CD4-positive, alpha-beta memory T cell (primary cell): ENCODE measurements around the gene PPP1R13B. TPM values are rescaled to one million over a fixed set of nuclear protein-coding genes. Genes with fewer than 3 reads are reported as not detected.

Experiments used
- CTCF ChIA-PET: fragments of 350-600 bp; sonication (Branson Sonifier 250); formaldehyde crosslinking; loops from one replicate; lab custom pipeline; 2021; ENCODE audit warnings: inconsistent platforms; ENCODE audit not compliant: partially characterized antibody; lab: Charles Lee
- POLR2A ChIA-PET: fragments of 350-600 bp; sonication (Branson Sonifier 250); formaldehyde crosslinking; loops from one replicate; lab custom pipeline; 2021; ENCODE audit not compliant: partially characterized antibody; lab: Charles Lee
- DNase-seq, 5 donors: peaks; one replicate each; pipeline versions ENCODE4 v3.0.0 to v3.0.0-alpha.2; 2020 to 2022; ENCODE audit warnings: mixed read lengths in 1 of 5
- H3K27ac ChIP-seq: one replicate; pipeline ENCODE4 v1.7.0; 2013; ENCODE audit warnings: low read depth, low read length
- H3K27me3 ChIP-seq: 2 replicates; pipeline ENCODE4 v1.7.0; 2013; ENCODE audit warnings: mild to moderate bottlenecking, low read length, moderate library complexity; ENCODE audit not compliant: insufficient read depth
- H3K36me3 ChIP-seq: 2 replicates; pipeline ENCODE4 v1.7.0; 2013; ENCODE audit warnings: mild to moderate bottlenecking, low read length, moderate library complexity; ENCODE audit not compliant: insufficient read depth
- H3K4me1 ChIP-seq: 2 replicates; pipeline ENCODE4 v1.7.0; 2013; ENCODE audit warnings: mild to moderate bottlenecking, low read length, moderate library complexity; ENCODE audit not compliant: insufficient read depth
- H3K4me3 ChIP-seq, 2 donors: one replicate each; pipeline ENCODE4 v1.7.0; 2013; ENCODE audit warnings: low read length in 2 of 2, mild to moderate bottlenecking in 1 of 2
- H3K9me3 ChIP-seq, 2 donors: one replicate each; pipeline ENCODE4 v1.7.0; 2013; ENCODE audit warnings: low read length in 2 of 2, control low read depth in 1 of 2; ENCODE audit not compliant: control insufficient read depth in 1 of 2
- H3K27ac Mint-ChIP-seq, 7 donors: one replicate each; pipeline ENCODE4 v1.8.0; 2020 to 2021; ENCODE audit warnings: mixed read lengths in 7 of 7, mild to moderate bottlenecking in 6 of 7, inconsistent platforms in 3 of 7, moderate library complexity in 3 of 7
- H3K27me3 Mint-ChIP-seq, 2 donors: one replicate each; pipeline ENCODE4 v1.8.0; 2020 to 2021; ENCODE audit warnings: mixed read lengths in 2 of 2
- H3K36me3 Mint-ChIP-seq, 2 donors: one replicate each; pipeline ENCODE4 v1.8.0; 2020 to 2021; ENCODE audit warnings: mixed read lengths in 2 of 2, inconsistent platforms in 1 of 2, mild to moderate bottlenecking in 1 of 2
- H3K4me1 Mint-ChIP-seq, 4 donors: one replicate each; pipeline ENCODE4 v1.8.0; 2020 to 2021; ENCODE audit warnings: mixed read lengths in 4 of 4, mild to moderate bottlenecking in 1 of 4
- H3K4me3 Mint-ChIP-seq, 8 donors: one replicate each; pipeline ENCODE4 v1.8.0; 2020 to 2021; ENCODE audit warnings: mixed read lengths in 8 of 8, mild to moderate bottlenecking in 7 of 8, moderate library complexity in 6 of 8, inconsistent platforms in 3 of 8
- H3K9me3 Mint-ChIP-seq, 8 donors: one replicate each; pipeline ENCODE4 v1.8.0; 2020 to 2021; ENCODE audit warnings: mixed read lengths in 8 of 8, mild to moderate bottlenecking in 5 of 8, inconsistent platforms in 3 of 8, moderate library complexity in 1 of 8
- intact Hi-C: fragments of 100-400 bp; cut with micrococcal nuclease; formaldehyde crosslinking; loops from one replicate; pipeline ENCODE4 v1.15.1; 2023
- polyA plus RNA-seq, 2 donors: library from polyadenylated mRNA; unstranded; fragments of 300-500 nt; fragmentation: Illumina TruSeq; gene quantifications; one replicate each; pipeline ENCODE4 v1.2.3, GENCODE V29; 2021
- total RNA-seq, 2 experiments: library from RNA; stranded (reverse); gene quantifications; one replicate each; pipeline ENCODE4 v1.2.3, GENCODE V29; 2021

The PPP1R13B gene
- total and polyA plus RNA-seq, 4 experiments from 2014 or later, result 0.72 to 30.5 (median 15.7) TPM

DNA sequence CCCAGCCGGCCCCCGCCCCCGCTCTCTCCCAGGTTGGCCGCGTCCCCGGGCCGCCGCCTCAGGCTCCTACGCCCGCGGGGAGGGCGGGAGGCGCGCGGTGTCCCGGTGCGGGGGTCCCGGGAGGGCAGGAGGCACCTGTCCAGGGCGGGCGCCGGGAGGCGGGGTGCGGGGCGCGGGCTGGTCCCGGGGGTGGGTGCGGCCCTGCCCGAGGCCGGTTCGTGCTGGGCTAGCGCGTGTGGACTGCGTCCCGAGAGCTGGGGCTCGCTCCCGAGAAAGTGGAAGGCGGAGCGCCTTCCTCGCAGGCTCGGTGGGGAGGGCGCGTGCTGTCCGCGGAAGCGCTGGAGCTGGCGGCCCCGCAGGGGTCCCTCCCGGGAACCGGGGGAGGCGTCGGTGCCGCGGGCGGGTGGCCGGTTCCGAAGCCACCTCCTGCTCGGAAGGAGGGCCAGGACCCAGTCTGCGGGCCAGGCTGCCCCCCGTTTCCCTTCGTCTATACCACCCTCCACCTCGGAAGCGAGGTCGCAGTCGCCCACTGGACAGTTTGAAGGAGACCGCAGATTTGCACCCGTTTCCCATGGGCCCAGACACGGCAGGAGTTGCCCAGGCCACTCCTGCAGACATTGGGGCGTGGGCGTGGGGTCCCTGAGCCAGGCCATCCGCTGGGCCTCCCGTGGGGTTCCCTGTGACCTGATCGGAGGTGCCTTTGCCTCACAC lies 131.1 kb downstream of the PPP1R13B start:
- Histone ChIP-seq H3K27ac (no peak overlapping the region), H3K4me3 (peak overlapping the region in 1 of 2 donors; percentile 49), H3K27me3 (no peaks in the 10 kb centered on the region), H3K36me3 (no peaks in the 10 kb centered on the region), H3K4me1 (peaks cover 21% of the 10 kb centered on the region), H3K9me3 (no peaks in the 10 kb centered on the region)
- peak overlapping the region in 2 of 7 donors; percentile 8 to 64 for H3K27ac Mint-ChIP-seq
- no peak for DNase-seq
- intact Hi-C loops, result loop anchor here (5.0 kb wide), 1 partner anchor 1306 kb away; the partner anchor contains the start of gene CDCA4
- H3K4me1 Mint-ChIP-seq, result peaks cover 17 to 70% (median 36%) of the 10 kb centered on the region in 4 donors
- H3K4me3 Mint-ChIP-seq, result peak overlapping the region; percentile 78 to 84 (median 80)
- peaks cover 0 to 3% of the 10 kb centered on the region in 2 donors for H3K36me3 Mint-ChIP-seq
- CTCF ChIA-PET, result no interaction called here
- H3K27me3 Mint-ChIP-seq, result no peaks in the 10 kb centered on the region
- POLR2A ChIA-PET, result interaction anchor here (1.0 to 1.7 kb wide), 9 partner anchors 10 to 382 kb away, joined by 3 to 7 read pairs (median 4); partner anchors contain the start of genes BAG5, COA8 and EIF5
- no peaks in the 10 kb centered on the region for H3K9me3 Mint-ChIP-seq

DNA sequence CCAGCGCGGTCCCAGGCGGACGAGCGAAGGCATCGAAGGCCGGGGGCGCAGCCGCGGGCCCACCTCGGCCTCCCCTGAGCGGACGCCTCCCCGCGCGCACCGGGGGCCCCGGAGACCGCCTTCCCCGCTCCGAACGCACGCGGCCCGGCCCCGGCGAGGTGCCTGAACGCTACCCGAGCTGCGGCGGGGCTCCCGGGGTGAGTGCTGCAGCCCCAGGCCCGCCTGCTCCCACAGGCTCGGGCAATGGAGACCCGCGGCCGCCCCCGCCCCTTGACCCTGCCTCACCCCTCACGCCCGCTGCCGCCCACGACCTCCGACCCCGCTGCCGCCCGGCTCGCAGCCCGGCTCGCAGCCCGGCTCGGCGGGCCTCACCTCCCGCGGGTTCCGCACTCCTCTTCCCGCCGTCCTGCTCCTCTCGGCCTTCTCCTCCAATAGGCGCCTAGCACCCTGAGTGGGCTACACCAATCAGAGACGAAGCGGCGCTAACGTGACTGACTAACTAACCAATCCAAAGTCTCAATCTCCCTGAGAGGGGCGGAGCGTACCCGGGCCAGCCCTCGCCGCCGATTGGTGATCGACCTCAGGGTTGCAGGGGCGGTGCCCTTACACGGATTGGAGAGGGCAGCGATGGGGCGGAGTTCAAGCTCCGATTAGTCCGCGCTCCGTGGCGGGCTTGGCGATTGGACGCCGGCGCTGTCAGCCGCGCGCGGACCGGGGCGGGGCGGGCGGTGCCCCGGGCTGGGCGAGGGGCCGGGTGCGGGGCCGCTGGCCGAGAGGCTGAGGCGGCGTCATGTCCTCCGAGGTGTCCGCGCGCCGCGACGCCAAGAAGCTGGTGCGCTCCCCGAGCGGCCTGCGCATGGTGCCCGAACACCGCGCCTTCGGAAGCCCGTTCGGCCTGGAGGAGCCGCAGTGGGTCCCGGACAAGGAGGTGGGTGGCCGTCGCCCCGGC lies 132.0 kb downstream of the PPP1R13B start, which contains the start of the genes XRCC3 and ZFYVE21:
Gene XRCC3, minus strand, starts transcription at position 400 of the 949 bp plus-strand sequence. CDS start 4,364 bp downstream, outside the sequence.
Gene ZFYVE21, plus strand, starts transcription at position 759 of the 949 bp plus-strand sequence. Its CDS starts 32 bp downstream, at position 791.
- peak within 1 kb of the TSS; percentile 12 to 60 for H3K4me3 ChIP-seq
- POLR2A ChIA-PET, result interaction anchor here (1.0 to 1.7 kb wide), 11 partner anchors 9 to 381 kb away, joined by 3 to 7 read pairs (median 4); partner anchors contain the start of genes BAG5, COA8 and EIF5

DNA sequence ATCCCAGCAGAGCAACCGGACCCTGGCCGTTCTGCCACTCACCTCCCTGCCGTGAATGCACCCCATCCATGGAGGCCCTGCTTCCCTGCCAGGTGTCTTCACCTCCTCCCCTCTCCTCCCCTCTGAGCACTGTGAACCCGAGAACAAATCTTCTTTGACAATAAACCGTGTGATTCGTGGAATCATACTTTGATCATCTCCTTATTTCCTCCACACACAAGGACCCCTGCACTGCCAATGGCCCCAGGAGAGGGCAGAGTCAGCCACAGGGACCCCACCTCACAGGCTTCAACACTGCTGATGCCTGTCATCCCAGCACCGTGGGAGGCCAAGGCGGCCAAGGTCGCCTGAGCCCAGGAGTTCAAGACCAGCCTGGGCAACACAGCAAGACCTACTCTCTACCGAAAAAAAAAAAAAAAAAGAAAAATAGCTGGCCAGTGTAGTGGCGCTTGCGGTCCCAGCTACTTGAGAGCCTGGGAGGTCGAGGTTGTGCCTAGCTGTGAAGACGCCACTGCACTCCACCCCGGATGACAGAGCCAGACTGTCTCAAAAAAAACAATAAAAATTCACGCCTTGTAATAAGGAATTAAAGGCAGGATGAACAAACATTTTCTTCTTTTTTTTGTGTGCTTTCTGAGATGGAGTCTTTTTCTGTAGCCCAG lies 133.2 kb downstream of the PPP1R13B start:
- H3K4me3 ChIP-seq, result no peak overlapping the region
- H3K36me3 ChIP-seq, result no peaks in the 10 kb centered on the region
- Mint-ChIP-seq H3K27ac (peak overlapping the region in 5 of 7 donors; percentile 12 to 90 (median 78)), H3K4me3 (peak overlapping the region; percentile 64 to 94 (median 78)), H3K9me3 (peaks cover 0 to 2% (median 0%) of the 10 kb centered on the region in 8 donors), H3K36me3 (peaks cover 0 to 3% of the 10 kb centered on the region in 2 donors), H3K27me3 (no peaks in the 10 kb centered on the region), H3K4me1 (peaks cover 12 to 60% (median 33%) of the 10 kb centered on the region in 4 donors)
- intact Hi-C loops, result loop anchor here (2.0 kb wide), 1 partner anchor 133 kb away; the partner anchor contains the start of gene PPP1R13B
- DNase-seq, result no peak
- ChIA-PET POLR2A (interaction anchor here (1.5 kb wide), 1 partner anchor 10 kb away, joined by 4 read pairs; no protein-coding TSS in a partner anchor), CTCF (interaction anchor here (0.6 kb wide), 1 partner anchor 253 kb away, joined by 4 read pairs; no protein-coding TSS in a partner anchor)
- no peak overlapping the region for H3K27ac ChIP-seq
- peaks cover 21% of the 10 kb centered on the region for H3K4me1 ChIP-seq
- no peaks in the 10 kb centered on the region for H3K27me3 ChIP-seq
- H3K9me3 ChIP-seq, result no peaks in the 10 kb centered on the region

More for the DNA sequence above, 132.0 kb downstream of the PPP1R13B start, which contains the start of the genes XRCC3 and ZFYVE21:
- CTCF ChIA-PET, result no interaction called here
- no peaks in the 10 kb centered on the region for H3K9me3 ChIP-seq
- Mint-ChIP-seq H3K27ac (peak within 1 kb of the TSS; percentile 86 to 98 (median 93)), H3K9me3 (peaks cover 0 to 2% (median 0%) of the 10 kb centered on the region in 8 donors), H3K27me3 (no peaks in the 10 kb centered on the region), H3K36me3 (peaks cover 0 to 3% of the 10 kb centered on the region in 2 donors), H3K4me1 (peaks cover 17 to 72% (median 40%) of the 10 kb centered on the region in 4 donors), H3K4me3 (peak within 1 kb of the TSS; percentile 89 to 95 (median 93))
- H3K27ac ChIP-seq, result peak within 1 kb of the TSS; percentile 49
- no peaks in the 10 kb centered on the region for H3K27me3 ChIP-seq
- H3K4me1 ChIP-seq, result peaks cover 21% of the 10 kb centered on the region
- intact Hi-C loops, result loop anchor here (1.0 to 5.0 kb wide), 4 partner anchors 86 to 1307 kb away; partner anchors contain the start of genes BAG5, CDCA4, COA8 and KLC1
- DNase-seq, result peak; percentile 100
- no peaks in the 10 kb centered on the region for H3K36me3 ChIP-seq

DNA sequence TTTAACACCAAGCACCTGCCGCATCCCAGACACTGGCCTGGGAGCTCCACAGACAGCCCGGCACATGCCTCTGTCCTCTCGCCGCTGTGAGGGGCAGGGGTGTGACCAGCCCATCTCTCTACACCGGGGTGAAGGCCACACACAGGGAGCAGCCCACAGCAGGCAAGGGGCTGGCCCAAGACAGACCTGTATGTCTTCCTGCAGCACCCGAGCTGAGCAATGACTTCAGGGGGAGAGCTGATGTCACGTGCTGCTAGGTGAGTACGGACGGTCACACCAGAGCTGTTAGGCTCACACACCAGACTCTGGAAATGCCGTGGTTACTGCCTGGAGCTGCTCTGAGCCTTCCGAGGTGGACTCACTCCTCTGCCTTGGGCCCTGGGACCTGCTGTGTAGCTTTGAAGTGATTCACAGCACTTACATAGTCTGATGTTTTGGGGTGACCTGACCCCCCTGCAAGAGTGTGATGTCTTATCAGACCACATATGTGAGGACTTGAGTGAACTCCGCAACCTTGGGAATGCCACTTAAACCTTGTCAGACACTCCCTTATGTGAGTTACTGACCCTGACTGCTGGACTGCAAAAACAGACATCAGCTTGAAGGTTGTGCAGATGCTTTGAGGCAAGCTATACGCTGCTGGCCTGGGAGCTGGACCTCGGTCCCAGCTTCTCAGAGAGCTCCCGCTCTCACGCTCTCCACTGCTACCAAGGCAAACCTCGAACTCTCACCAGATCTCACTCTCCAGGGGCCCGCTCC lies 133.9 kb downstream of the PPP1R13B start:
- intact Hi-C loops, result loop anchor here (2.0 kb wide), 1 partner anchor 133 kb away; the partner anchor contains the start of gene PPP1R13B
- DNase-seq, result peak in 1 of 5 donors; percentile 25
- Mint-ChIP-seq H3K36me3 (peaks cover 0 to 3% of the 10 kb centered on the region in 2 donors), H3K4me1 (peaks cover 12 to 55% (median 31%) of the 10 kb centered on the region in 4 donors), H3K27me3 (no peaks in the 10 kb centered on the region), H3K27ac (peak overlapping the region in 4 of 7 donors; percentile 12 to 90 (median 66)), H3K4me3 (peak overlapping the region in 7 of 8 donors; percentile 24 to 79 (median 67)), H3K9me3 (peaks cover 0 to 6% (median 0%) of the 10 kb centered on the region in 8 donors)
- Histone ChIP-seq H3K36me3 (no peaks in the 10 kb centered on the region), H3K4me1 (peaks cover 21% of the 10 kb centered on the region), H3K27me3 (no peaks in the 10 kb centered on the region), H3K4me3 (no peak overlapping the region), H3K27ac (no peak overlapping the region), H3K9me3 (no peaks in the 10 kb centered on the region)
- CTCF ChIA-PET, result interaction anchor here (0.6 kb wide), 1 partner anchor 19 kb away, joined by 3 read pairs; no protein-coding TSS in a partner anchor
- POLR2A ChIA-PET, result interaction anchor here (1.5 kb wide), 1 partner anchor 9 kb away, joined by 4 read pairs; no protein-coding TSS in a partner anchor

DNA sequence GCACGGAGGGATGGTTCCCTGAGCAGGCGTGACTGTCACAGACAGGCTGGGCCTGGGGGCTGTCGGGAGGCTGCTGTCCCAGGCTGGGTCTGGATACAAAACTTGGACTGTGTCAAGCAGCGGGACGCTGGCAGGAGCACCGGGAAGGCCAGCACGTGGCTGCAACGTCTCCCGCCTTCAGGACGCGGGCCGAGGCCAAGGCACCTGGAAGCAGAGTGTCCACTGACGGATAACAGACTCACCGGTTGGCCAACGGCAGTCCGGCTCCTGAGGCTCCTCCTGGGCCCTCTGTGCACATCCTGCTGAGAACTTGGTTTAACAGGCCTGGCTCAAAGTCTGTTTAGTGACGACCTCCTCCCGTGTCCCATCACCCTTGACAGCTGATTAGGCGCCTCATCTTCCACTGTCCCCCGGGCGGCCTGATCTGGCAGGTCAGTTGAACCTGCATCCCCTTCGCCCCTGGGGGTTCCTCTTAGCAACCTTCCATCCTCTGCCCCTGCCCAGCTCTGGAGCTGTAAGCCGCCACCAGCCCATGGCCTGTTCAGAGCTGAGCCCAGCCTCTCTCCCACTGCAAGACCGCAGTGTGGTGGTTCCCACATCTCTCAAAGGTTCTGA lies 134.6 kb downstream of the PPP1R13B start:
- Histone ChIP-seq H3K4me3 (no peak overlapping the region), H3K27ac (no peak overlapping the region), H3K36me3 (no peaks in the 10 kb centered on the region), H3K4me1 (peaks cover 21% of the 10 kb centered on the region), H3K27me3 (no peaks in the 10 kb centered on the region), H3K9me3 (no peaks in the 10 kb centered on the region)
- peaks cover 0 to 3% of the 10 kb centered on the region in 2 donors for H3K36me3 Mint-ChIP-seq
- H3K27me3 Mint-ChIP-seq, result no peaks in the 10 kb centered on the region
- ChIA-PET CTCF (interaction anchor here (0.6 kb wide), 1 partner anchor 18 kb away, joined by 3 read pairs; no protein-coding TSS in a partner anchor), POLR2A (interaction anchor here (1.5 kb wide), 1 partner anchor 8 kb away, joined by 4 read pairs; no protein-coding TSS in a partner anchor)
- DNase-seq, result peak in 1 of 5 donors; percentile 38
- H3K27ac Mint-ChIP-seq, result peak overlapping the region in 4 of 7 donors; percentile 22 to 75 (median 52)
- no peak overlapping the region for H3K4me3 Mint-ChIP-seq
- H3K4me1 Mint-ChIP-seq, result peaks cover 12 to 47% (median 27%) of the 10 kb centered on the region in 4 donors
- intact Hi-C loops, result no loop called here
- H3K9me3 Mint-ChIP-seq, result peaks cover 0 to 6% (median 0%) of the 10 kb centered on the region in 8 donors
